Activated CD8-positive, alpha-beta memory T cell treated with anti-CD3 and anti-CD28 coated beads, Interleukin-2, amount 50 U/mL, for 24 hours (primary cell): ENCODE results near the gene P2RX6.

Experiments used
- DNase-seq: peaks from one replicate; pipeline ENCODE4 v3.0.0-alpha.2; 2020; ENCODE audit errors: extremely low read depth

The P2RX6 gene

GRCh38 chr22:21074102-21074715, 59.2 kb downstream of the P2RX6 start:
- DNase-seq, result no peak

GRCh38 chr22:21075516-21076138, 60.7 kb downstream of the P2RX6 start:
- no peak for DNase-seq

DNA sequence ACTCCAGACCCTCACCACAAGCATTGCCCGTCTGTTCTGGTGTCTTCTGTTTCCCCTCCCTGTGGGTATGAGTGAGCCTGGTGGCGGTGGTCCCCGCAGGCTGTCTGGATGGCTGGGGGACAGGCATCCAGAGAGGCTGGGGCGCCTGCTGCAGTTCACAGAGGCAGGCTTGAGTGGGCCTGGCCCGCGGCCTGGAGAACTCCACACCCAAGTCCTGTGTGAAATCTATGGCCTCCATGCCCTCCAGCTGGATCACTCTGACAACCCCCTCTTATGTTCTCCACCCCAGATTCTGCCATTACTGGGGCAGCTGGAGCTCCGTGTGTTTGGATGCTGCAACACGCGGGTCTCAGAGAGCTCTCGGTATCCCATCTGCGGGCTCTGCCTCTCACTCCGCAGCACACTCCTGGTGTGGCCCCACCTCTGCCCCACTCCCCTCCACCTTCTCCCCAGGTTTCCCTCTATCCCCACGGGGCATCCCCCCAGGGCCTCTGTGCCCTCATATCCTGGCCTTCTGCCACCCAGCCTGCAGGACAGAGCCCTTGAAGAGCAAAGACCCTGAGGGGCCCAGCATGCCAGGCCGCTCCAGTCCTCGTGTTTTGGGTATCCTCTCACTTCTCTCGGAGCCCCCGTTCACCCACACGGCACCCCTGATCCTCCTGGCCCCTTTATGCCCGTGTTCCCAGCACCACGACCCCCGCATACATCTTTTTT, 62.1 kb downstream of the P2RX6 start:
- no peak for DNase-seq
